Measurements from ENCODE around the gene PGR. TPM values are rescaled to one million over a fixed set of nuclear protein-coding genes. Genes with fewer than 3 reads are reported as not detected.

PGR gene
- total RNA-seq, 1 donor from 2014 or later, result not detected

- no peak overlapping the region for H3K4me3 ChIP-seq (ENCODE audit: low read depth, low read length)
- no peaks in the 10 kb centered on the region for H3K27me3 ChIP-seq (ENCODE audit: control insufficient read depth, insufficient read depth, low read length)
- TF ChIP-seq, protein P1, sequence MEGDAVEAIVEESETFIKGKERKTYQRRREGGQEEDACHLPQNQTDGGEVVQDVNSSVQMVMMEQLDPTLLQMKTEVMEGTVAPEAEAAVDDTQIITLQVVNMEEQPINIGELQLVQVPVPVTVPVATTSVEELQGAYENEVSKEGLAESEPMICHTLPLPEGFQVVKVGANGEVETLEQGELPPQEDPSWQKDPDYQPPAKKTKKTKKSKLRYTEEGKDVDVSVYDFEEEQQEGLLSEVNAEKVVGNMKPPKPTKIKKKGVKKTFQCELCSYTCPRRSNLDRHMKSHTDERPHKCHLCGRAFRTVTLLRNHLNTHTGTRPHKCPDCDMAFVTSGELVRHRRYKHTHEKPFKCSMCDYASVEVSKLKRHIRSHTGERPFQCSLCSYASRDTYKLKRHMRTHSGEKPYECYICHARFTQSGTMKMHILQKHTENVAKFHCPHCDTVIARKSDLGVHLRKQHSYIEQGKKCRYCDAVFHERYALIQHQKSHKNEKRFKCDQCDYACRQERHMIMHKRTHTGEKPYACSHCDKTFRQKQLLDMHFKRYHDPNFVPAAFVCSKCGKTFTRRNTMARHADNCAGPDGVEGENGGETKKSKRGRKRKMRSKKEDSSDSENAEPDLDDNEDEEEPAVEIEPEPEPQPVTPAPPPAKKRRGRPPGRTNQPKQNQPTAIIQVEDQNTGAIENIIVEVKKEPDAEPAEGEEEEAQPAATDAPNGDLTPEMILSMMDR (IDR thresholded peaks at IDR 0.05; ENCODE audit: insufficient read depth, low read length, severe bottlenecking), result no peak
- FAIRE-seq, result no peak
- no peaks in the 10 kb centered on the region for H3K36me3 ChIP-seq (ENCODE audit: control insufficient read depth, insufficient read depth, low read length)
- DNase-seq (ENCODE audit: low read depth), result peak; percentile 7
These were observed 81.1 kb downstream of the PGR start for GRCh38 chr11:101048479-101048878.

DNA sequence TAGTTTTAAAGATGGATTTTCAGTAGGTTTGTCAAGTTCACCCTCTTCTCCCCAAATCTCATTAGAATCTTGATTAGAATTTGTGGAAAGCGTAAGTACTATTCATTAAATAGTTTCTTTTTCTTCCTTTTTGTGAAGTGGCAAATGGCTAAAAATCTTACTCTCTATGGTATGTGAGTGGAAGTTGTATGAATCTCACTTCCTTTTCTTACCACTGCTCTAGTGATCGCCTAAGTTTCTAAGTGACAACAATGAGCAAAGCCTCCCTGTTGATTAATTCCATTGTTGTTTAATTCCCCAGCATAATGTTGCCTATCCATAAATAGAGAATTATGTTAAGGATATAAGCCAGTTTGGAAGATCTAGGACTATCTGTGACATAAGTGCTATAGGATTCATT lies 82.7 kb downstream of the PGR start:
- Histone ChIP-seq H3K27me3 (ENCODE audit: control insufficient read depth, insufficient read depth, low read length) (no peaks in the 10 kb centered on the region), H3K36me3 (ENCODE audit: control insufficient read depth, insufficient read depth, low read length) (no peaks in the 10 kb centered on the region), H3K4me3 (ENCODE audit: low read depth, low read length) (no peak overlapping the region)
- no peak for DNase-seq (ENCODE audit: low read depth)
- TF ChIP-seq, protein P1 (IDR thresholded peaks at IDR 0.05; ENCODE audit: insufficient read depth, low read length, severe bottlenecking), result no peak
- no peak for FAIRE-seq

DNA sequence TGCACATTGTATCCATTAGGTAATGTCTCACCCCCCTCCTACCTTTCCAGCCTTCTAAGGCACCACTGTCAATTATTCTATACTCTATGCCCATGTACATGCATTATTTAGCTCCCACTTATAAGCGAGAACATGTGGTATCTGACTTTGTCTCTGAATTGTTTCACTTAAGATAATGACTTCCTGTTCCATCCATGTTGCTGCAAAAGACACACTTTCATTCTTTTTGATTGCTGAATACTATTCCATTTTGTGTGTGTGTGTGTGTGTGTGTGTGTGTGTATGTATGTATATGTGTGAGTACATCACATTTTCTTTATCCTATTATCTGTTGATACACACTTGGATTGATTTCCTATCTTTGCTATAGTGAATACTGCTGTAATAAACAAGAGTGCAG lies 84.2 kb downstream of the PGR start:
- H3K27me3 ChIP-seq (ENCODE audit: control insufficient read depth, insufficient read depth, low read length), result no peaks in the 10 kb centered on the region
- TF ChIP-seq, protein P1 (IDR thresholded peaks at IDR 0.05; ENCODE audit: insufficient read depth, low read length, severe bottlenecking), result no peak
- H3K4me3 ChIP-seq (ENCODE audit: low read depth, low read length), result no peak overlapping the region
- FAIRE-seq, result no peak
- H3K36me3 ChIP-seq (ENCODE audit: control insufficient read depth, insufficient read depth, low read length), result no peaks in the 10 kb centered on the region
- no peak for DNase-seq (ENCODE audit: low read depth)

DNA sequence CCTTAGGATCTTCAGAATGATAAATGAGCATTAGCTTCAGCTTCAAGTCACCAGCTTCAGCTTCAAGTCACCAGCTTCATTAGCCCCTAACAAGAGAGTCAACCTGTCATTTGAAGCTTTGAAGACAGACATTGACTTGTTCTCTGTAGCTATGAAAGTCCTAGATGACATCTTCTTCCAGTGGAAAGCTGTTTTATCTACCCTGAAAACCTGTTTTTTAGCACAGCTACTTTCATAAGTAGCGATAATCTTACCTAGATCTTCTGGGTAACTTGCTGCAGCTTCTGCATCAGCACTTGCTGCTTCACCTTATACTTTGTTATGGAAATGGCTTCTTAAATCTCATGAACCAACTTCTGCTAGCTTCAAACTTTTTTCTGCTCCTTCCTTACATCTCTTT lies 85.7 kb downstream of the PGR start:
- TF ChIP-seq, protein P1 (IDR thresholded peaks at IDR 0.05; ENCODE audit: insufficient read depth, low read length, severe bottlenecking), result no peak
- Histone ChIP-seq H3K27me3 (ENCODE audit: control insufficient read depth, insufficient read depth, low read length) (no peaks in the 10 kb centered on the region), H3K4me3 (ENCODE audit: low read depth, low read length) (no peak overlapping the region), H3K36me3 (ENCODE audit: control insufficient read depth, insufficient read depth, low read length) (no peaks in the 10 kb centered on the region)
- FAIRE-seq, result no peak
- DNase-seq (ENCODE audit: low read depth), result no peak

DNA sequence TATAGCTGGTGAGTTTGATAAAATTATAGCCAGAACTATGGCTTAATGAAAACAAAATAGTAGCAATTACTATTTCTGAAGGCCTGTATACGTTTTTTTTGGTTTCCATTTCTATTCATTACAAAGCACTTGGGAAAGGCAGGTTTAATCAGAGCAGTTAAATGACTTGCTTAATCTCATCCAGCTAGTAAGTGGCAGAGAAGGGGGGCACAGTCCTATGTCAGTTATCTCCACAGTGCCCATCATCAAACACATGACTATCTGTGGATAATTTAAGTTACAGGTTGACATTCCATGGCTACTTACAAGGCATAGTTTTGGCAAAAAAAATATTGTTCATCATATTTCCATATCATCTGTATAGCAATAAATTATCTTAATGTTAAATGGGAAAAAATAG lies 93.7 kb downstream of the PGR start:
- Histone ChIP-seq H3K36me3 (ENCODE audit: control insufficient read depth, insufficient read depth, low read length) (no peaks in the 10 kb centered on the region), H3K27me3 (ENCODE audit: control insufficient read depth, insufficient read depth, low read length) (no peaks in the 10 kb centered on the region), H3K4me3 (ENCODE audit: low read depth, low read length) (no peak overlapping the region)
- DNase-seq (ENCODE audit: low read depth) (no peak), FAIRE-seq (no peak)
- TF ChIP-seq, protein P1 (IDR thresholded peaks at IDR 0.05; ENCODE audit: insufficient read depth, low read length, severe bottlenecking), result no peak

DNA sequence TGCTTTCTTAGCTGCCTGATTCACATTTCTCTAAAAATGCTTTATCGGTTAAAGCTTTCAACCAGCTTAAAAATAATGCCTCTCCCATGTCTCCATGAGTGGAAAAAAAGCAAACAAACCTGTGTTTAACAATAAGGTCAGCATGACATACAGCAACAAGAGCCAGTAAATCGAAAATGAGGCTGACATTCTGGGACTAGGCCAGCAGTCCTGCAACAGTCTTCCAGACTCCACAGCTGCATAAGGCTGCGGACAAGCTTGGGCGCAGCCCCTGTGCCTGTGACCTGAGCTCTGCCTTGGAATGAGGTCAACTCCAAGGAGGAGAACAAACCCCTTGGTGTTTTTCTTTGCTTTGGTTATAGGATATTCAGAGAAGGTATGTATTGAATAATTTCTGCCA lies 95.5 kb downstream of the PGR start:
- Histone ChIP-seq H3K4me3 (ENCODE audit: low read depth, low read length) (no peak overlapping the region), H3K36me3 (ENCODE audit: control insufficient read depth, insufficient read depth, low read length) (no peaks in the 10 kb centered on the region), H3K27me3 (ENCODE audit: control insufficient read depth, insufficient read depth, low read length) (no peaks in the 10 kb centered on the region)
- TF ChIP-seq, protein P1 (IDR thresholded peaks at IDR 0.05; ENCODE audit: insufficient read depth, low read length, severe bottlenecking), result no peak
- FAIRE-seq (no peak), DNase-seq (ENCODE audit: low read depth) (peak; percentile 18)

Measured in bronchial epithelial cell (primary cell).